K562 (cell line): ENCODE data around the gene REM2. TPM values are rescaled to one million over a fixed set of nuclear protein-coding genes. Genes with fewer than 3 reads are reported as not detected.

ENCODE experiments used
- ARID1B ChIP-seq: fragments of 450-650 bp; IDR thresholded peaks from 2 replicates; pipeline ENCODE4 v1.6.1; 2016; ENCODE audit warnings: antibody characterized with exemption, mild to moderate bottlenecking, inconsistent platforms
- EP300 ChIP-seq: IDR thresholded peaks from 2 replicates; pipeline ENCODE4 v1.6.1; 2012; ENCODE audit warnings: low read length, improper control_type of control experiment
- EP400 ChIP-seq: fragments of 450-650 bp; IDR thresholded peaks from 2 replicates; pipeline ENCODE4 v1.6.1; 2017; ENCODE audit warnings: antibody characterized with exemption, mild to moderate bottlenecking, moderate library complexity
- FOXP1 ChIP-seq: sonication (generic); formaldehyde crosslinking; IDR thresholded peaks from 2 replicates; pipeline ENCODE4 v1.8.0; 2022; ENCODE audit warnings: mild to moderate bottlenecking, missing genetic modification reagents
- KLF13 ChIP-seq: fragments of 450-650 bp; IDR thresholded peaks from 2 replicates; pipeline ENCODE4 v1.6.1; 2016; ENCODE audit warnings: missing genetic modification characterization, low read depth, mild to moderate bottlenecking, missing compliant biosample characterization, moderate library complexity, borderline replicate concordance
- MTA2 ChIP-seq: fragments of 450-650 bp; IDR thresholded peaks from 2 replicates; pipeline ENCODE4 v1.6.1; 2016; ENCODE audit warnings: low read depth
- MTA3 ChIP-seq: fragments of 450-650 bp; formaldehyde crosslinking; IDR thresholded peaks from 2 replicates; pipeline ENCODE4 v1.6.1; 2017; ENCODE audit warnings: mild to moderate bottlenecking, borderline replicate concordance
- SMARCE1 ChIP-seq: fragments of 450-650 bp; IDR thresholded peaks from 2 replicates; pipeline ENCODE4 v1.7.1; 2016; ENCODE audit warnings: mild to moderate bottlenecking
- SNRNP70 ChIP-seq: fragments of 200-400 bp; formaldehyde crosslinking; optimal IDR thresholded peaks from 2 replicates; pipeline ENCODE3; 2017; ENCODE audit warnings: low read depth, low read length
- TOE1 ChIP-seq, 2 experiments: fragments of 450-650 bp in 1 of 2; sonication (generic) in 1 of 2; formaldehyde crosslinking in 1 of 2; IDR thresholded peaks; 2 replicates each; pipeline versions ENCODE4 v1.7.1 to v1.8.0; 2016 to 2022; ENCODE audit warnings: borderline replicate concordance in 2 of 2, mild to moderate bottlenecking in 2 of 2, antibody characterized with exemption in 1 of 2, inconsistent platforms in 1 of 2, low read depth in 1 of 2, missing genetic modification reagents in 1 of 2, moderate library complexity in 1 of 2
- U2AF1 ChIP-seq: fragments of 200-400 bp; formaldehyde crosslinking; optimal IDR thresholded peaks from 2 replicates; pipeline ENCODE3; 2017; ENCODE audit warnings: mild to moderate bottlenecking, low read depth, low read length, moderate library complexity
- ZBTB17 ChIP-seq: fragments of 450-650 bp; formaldehyde crosslinking; IDR thresholded peaks from 2 replicates; pipeline ENCODE4 v1.4.0; 2020; ENCODE audit warnings: mild to moderate bottlenecking
- ZFP91 ChIP-seq: sonication (generic); formaldehyde crosslinking; IDR thresholded peaks from 2 replicates; pipeline ENCODE4 v1.8.0; 2022; ENCODE audit warnings: mild to moderate bottlenecking, missing genetic modification reagents
- ZFX ChIP-seq: sonication (generic); formaldehyde crosslinking; IDR thresholded peaks from 2 replicates; pipeline ENCODE4 v1.8.0; 2022; ENCODE audit warnings: mild to moderate bottlenecking, missing genetic modification reagents, moderate library complexity
- ZNF12 ChIP-seq: sonication (generic); formaldehyde crosslinking; IDR thresholded peaks from 2 replicates; pipeline ENCODE4 v1.4.0; 2020; ENCODE audit warnings: mild to moderate bottlenecking, missing genetic modification reagents
- ZNF133 ChIP-seq: fragments of 250-450 bp; sonication (Bioruptor Pico); IDR thresholded peaks from 2 replicates; pipeline ENCODE4 v1.4.0; 2020; ENCODE audit warnings: mild to moderate bottlenecking
- ZNF583 ChIP-seq: fragments of 250-450 bp; sonication (Bioruptor Pico); IDR thresholded peaks from 2 replicates; pipeline ENCODE4 v1.4.0; 2020
- polyA plus RNA-seq, 8 experiments: library from polyadenylated mRNA; depleted of rRNA in 4 of 8; stranded (reverse) in 5 of 8; unstranded in 3 of 8; fragments of >200 nt; fragmentation: Nextera tagmentation in 2 of 8; fragmentation: Illumina TruSeq in 1 of 8; extraction: Ambion mirVana in 2 of 8; extraction: Trizol in 1 of 8; gene quantifications; 2 replicates each; pipeline versions ENCODE4 v1.2.1 to v1.2.3, GENCODE V29; 2011 to 2014; ENCODE audit warnings: inconsistent platforms in 1 of 8, missing spikeins in 1 of 8
- total RNA-seq, 7 experiments: library from RNA; depleted of rRNA in 6 of 7; stranded (reverse); fragments of >200 nt in 6 of 7; fragmentation: Illumina TruSeq in 2 of 7; extraction: Trizol in 2 of 7; gene quantifications; 2 replicates each; pipeline versions ENCODE4 v1.2.1 to v1.2.3, GENCODE V29; 2011 to 2021; ENCODE audit warnings: low replicate concordance in 1 of 7
- TF ChIP-seq, protein P1 (sequence below): sonication (generic); formaldehyde crosslinking; IDR thresholded peaks from 2 replicates; pipeline ENCODE4 v1.8.1; 2023; ENCODE audit warnings: mild to moderate bottlenecking, missing genetic modification reagents
- TF ChIP-seq, protein P2 (sequence below): sonication (generic); formaldehyde crosslinking; IDR thresholded peaks from 2 replicates; pipeline ENCODE4 v1.8.0; 2022; ENCODE audit warnings: missing genetic modification reagents, mild to moderate bottlenecking, moderate library complexity, borderline replicate concordance
- TF ChIP-seq, protein P3 (sequence below): fragments of 250-450 bp; sonication (Bioruptor Pico); IDR thresholded peaks from 2 replicates; pipeline ENCODE4 v1.5.0; 2022; ENCODE audit warnings: mild to moderate bottlenecking

REM2 gene
- total and polyA plus RNA-seq, 9 of the 15 experiments (the other 6 are each of a cell fraction or from before 2014, with no cell fraction given): 0.18 to 1.0 (median 0.38) TPM

GRCh38 chr14:22852940-22853767, 29.9 kb upstream of the REM2 start (continued):
- TF ChIP-seq, protein P1, sequence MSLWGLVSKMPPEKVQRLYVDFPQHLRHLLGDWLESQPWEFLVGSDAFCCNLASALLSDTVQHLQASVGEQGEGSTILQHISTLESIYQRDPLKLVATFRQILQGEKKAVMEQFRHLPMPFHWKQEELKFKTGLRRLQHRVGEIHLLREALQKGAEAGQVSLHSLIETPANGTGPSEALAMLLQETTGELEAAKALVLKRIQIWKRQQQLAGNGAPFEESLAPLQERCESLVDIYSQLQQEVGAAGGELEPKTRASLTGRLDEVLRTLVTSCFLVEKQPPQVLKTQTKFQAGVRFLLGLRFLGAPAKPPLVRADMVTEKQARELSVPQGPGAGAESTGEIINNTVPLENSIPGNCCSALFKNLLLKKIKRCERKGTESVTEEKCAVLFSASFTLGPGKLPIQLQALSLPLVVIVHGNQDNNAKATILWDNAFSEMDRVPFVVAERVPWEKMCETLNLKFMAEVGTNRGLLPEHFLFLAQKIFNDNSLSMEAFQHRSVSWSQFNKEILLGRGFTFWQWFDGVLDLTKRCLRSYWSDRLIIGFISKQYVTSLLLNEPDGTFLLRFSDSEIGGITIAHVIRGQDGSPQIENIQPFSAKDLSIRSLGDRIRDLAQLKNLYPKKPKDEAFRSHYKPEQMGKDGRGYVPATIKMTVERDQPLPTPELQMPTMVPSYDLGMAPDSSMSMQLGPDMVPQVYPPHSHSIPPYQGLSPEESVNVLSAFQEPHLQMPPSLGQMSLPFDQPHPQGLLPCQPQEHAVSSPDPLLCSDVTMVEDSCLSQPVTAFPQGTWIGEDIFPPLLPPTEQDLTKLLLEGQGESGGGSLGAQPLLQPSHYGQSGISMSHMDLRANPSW (CRISPR knock-in tag): peak; percentile 79; the same call in 1 of the 2 replicates
- TF ChIP-seq TOE1 (IDR thresholded peaks at IDR 0.05; ENCODE audit: borderline replicate concordance): peak; percentile 66; the same call in 1 of the 2 replicates
- no peak for TF ChIP-seq TOE1 (CRISPR knock-in tag; IDR thresholded peaks at IDR 0.05; ENCODE audit: borderline replicate concordance, low read depth)
- peak; percentile 28; the same call in 1 of the 2 replicates for TF ChIP-seq ZBTB17
- peak; percentile 44; the same call in 1 of the 2 replicates for TF ChIP-seq ZFX (CRISPR knock-in tag)
- TF ChIP-seq SMARCE1: 0 out of 2 replicates have a peak, but pooled peaks have one; percentile 39
- no peak for TF ChIP-seq ZNF133 (CRISPR knock-in tag)
- no peak for TF ChIP-seq U2AF1
- TF ChIP-seq FOXP1 (CRISPR knock-in tag): 0 out of 2 replicates have a peak, but pooled peaks have one; percentile 44
- TF ChIP-seq EP300: no peak
- TF ChIP-seq SNRNP70: no peak
- peak; percentile 39; the same call in 1 of the 2 replicates for TF ChIP-seq ARID1B
- peak; percentile 87; the same call in 1 of the 2 replicates for TF ChIP-seq MTA3
- peak; percentile 62; the same call in 1 of the 2 replicates for TF ChIP-seq EP400
- TF ChIP-seq, protein P2, sequence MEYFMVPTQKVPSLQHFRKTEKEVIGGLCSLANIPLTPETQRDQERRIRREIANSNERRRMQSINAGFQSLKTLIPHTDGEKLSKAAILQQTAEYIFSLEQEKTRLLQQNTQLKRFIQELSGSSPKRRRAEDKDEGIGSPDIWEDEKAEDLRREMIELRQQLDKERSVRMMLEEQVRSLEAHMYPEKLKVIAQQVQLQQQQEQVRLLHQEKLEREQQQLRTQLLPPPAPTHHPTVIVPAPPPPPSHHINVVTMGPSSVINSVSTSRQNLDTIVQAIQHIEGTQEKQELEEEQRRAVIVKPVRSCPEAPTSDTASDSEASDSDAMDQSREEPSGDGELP: peak; percentile 77
- peak; percentile 22; the same call in 1 of the 2 replicates for TF ChIP-seq MTA2
- TF ChIP-seq KLF13 (tag): 0 out of 2 replicates have a peak, but pooled peaks have one; percentile 41
- TF ChIP-seq, protein P3, sequence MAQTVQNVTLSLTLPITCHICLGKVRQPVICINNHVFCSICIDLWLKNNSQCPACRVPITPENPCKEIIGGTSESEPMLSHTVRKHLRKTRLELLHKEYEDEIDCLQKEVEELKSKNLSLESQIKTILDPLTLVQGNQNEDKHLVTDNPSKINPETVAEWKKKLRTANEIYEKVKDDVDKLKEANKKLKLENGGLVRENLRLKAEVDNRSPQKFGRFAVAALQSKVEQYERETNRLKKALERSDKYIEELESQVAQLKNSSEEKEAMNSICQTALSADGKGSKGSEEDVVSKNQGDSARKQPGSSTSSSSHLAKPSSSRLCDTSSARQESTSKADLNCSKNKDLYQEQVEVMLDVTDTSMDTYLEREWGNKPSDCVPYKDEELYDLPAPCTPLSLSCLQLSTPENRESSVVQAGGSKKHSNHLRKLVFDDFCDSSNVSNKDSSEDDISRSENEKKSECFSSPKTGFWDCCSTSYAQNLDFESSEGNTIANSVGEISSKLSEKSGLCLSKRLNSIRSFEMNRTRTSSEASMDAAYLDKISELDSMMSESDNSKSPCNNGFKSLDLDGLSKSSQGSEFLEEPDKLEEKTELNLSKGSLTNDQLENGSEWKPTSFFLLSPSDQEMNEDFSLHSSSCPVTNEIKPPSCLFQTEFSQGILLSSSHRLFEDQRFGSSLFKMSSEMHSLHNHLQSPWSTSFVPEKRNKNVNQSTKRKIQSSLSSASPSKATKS (CRISPR knock-in tag): no peak
- no peak for TF ChIP-seq ZFP91
- TF ChIP-seq ZNF583 (CRISPR knock-in tag): peak; percentile 57; the same call in 1 of the 2 replicates
- TF ChIP-seq ZNF12: no peak
